ENCODE results near the gene PRKN.
A peak's percentile ranks its signal among the peaks of the same experiment; 100 is the strongest.

The PRKN gene

DNA sequence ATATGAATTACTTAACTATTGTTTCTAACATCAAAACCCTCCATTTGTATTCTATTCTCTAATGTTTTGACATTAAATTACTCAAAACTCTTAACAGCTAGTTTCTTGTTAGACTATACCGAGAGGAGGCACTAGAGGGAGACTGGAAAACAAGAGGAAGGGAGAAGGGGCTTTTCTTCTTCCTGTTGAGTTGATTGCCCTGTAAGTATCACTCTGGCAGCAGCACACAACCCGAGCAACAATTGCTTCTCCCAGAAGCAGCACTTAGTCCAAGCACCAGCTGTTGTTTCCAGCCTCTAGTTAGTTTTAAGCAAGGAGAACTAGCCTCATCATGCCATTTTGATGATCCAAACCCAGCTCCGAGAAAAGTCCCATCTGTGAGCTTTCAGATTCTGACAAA is 603.8 kb downstream of the PRKN start:
- no peak for DNase-seq (ENCODE audit: extremely low read depth, low read depth)
- TF ChIP-seq, protein P1, sequence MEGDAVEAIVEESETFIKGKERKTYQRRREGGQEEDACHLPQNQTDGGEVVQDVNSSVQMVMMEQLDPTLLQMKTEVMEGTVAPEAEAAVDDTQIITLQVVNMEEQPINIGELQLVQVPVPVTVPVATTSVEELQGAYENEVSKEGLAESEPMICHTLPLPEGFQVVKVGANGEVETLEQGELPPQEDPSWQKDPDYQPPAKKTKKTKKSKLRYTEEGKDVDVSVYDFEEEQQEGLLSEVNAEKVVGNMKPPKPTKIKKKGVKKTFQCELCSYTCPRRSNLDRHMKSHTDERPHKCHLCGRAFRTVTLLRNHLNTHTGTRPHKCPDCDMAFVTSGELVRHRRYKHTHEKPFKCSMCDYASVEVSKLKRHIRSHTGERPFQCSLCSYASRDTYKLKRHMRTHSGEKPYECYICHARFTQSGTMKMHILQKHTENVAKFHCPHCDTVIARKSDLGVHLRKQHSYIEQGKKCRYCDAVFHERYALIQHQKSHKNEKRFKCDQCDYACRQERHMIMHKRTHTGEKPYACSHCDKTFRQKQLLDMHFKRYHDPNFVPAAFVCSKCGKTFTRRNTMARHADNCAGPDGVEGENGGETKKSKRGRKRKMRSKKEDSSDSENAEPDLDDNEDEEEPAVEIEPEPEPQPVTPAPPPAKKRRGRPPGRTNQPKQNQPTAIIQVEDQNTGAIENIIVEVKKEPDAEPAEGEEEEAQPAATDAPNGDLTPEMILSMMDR (IDR thresholded peaks at IDR 0.05; ENCODE audit: low read depth, low read length): peak; percentile 28

DNA sequence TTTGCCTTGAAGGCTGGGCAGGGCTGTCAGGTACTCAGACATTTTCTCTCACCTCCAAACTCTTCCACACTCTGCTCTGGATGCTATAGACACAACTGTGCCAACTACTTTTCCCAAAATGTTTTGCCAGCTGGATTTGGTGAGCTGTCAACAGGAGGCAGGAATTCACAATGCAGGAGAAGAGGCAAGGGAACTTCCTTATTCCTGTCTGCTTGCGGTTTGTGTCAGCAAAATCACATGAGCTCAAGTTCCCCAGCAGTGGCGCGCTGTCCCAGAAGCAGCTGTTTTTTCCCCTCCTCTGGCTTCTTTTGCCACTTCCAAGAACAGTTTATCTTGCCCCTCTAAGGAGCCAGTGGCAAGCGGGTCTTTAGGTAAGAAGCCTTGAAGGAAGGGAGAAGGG is 608.2 kb downstream of the PRKN start:
- DNase-seq (ENCODE audit: extremely low read depth, low read depth): no peak
- TF ChIP-seq, protein P1 (IDR thresholded peaks at IDR 0.05; ENCODE audit: low read depth, low read length): peak; percentile 29

DNA sequence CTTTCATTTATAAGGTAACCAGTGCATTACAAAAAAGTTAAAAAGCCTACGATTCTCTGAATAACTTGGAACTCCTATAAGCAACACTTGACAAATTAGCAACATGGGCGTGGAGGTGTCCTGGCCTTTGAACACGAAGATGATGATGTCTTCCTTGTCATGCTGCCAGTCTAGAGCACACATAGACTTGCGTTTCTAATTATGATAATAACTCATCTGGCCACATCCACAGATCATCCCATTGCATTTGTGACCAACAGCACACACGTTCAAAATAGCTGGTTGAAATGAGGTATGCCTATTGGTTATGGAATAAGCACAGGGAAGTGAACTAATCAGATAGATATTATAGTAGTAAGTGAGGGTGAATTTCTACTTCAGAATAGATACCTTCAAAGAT is 608.9 kb downstream of the PRKN start:
- TF ChIP-seq, protein P1 (IDR thresholded peaks at IDR 0.05; ENCODE audit: low read depth, low read length): no peak
- DNase-seq (ENCODE audit: extremely low read depth, low read depth): no peak

DNA sequence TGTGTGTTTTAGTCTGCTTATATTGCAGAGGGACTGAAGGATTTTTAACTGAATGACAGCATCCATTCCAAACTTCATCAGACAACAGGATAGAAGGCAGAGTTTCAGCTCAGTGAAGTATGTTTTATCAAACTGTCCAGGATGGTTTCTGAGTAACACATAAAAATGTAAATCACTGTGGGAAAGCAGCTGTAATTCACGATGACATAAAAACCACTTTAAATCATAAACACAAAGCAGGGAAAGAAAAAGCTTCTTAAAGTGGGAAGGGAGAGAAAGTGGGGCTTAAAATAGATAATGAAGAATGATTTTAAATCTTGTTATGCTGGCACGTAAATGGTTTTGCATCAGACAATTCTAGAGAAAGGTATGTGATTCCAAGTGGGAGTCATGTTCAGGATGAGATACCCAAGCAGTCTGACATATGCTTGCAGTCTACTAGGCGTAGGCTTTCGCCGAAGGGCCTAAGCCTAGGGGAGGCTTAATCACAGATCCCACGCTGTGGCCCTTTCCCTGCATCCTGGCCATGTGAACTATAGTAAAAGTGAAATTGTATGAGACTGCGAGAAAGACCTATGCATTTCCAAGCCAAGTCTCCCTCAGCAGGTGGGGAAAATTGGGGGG is 610.6 kb downstream of the PRKN start:
- TF ChIP-seq, protein P1 (IDR thresholded peaks at IDR 0.05; ENCODE audit: low read depth, low read length): no peak
- DNase-seq (ENCODE audit: extremely low read depth, low read depth): no peak

DNA sequence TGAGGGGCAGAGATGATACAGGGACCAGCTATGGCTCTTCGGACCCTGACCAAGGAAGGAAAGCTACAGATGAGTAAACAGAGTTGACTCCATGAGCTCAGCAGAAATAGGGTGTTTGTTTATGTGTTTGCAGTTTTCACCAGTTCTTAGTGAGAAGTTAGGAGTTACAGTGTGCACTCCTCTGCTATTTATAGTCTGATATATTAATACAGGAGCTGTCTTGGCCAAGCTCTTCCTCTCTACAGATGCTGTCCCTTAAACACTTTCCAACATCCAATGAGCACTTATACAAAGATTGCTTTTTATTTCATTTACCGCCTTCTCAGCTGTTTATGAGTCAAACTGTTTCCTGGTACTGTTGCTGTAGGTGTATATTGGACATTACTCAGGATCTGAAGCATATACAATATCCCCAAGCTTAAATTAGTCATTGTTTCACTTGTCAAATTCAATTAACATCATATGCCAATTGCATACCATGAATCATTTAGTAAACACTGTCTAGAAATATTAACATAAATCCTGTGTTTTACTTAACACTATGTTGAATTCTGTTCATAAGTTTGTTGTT is 618.0 kb downstream of the PRKN start:
- DNase-seq (ENCODE audit: extremely low read depth, low read depth): peak; percentile 20

DNA sequence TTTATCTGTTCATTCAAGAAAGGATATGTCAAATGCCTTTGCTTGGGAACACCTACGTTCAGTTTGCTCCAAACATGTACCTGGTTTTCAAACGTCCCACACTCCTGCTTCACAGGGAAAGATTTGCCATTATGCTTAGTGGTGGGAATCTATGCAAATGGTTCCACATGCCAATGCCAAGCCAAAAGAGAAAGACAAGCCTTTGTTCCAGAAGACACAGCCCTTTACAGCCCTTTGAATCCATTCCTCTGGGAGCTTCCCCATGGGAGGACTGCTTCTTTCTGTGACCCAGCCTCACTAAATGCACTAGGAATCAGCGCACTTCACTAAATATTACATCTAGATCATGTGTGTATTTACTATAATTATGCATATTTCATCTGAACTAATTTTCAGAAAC is 619.5 kb downstream of the PRKN start:
- no peak for DNase-seq (ENCODE audit: extremely low read depth, low read depth)
- TF ChIP-seq, protein P1 (IDR thresholded peaks at IDR 0.05; ENCODE audit: low read depth, low read length): no peak

More for the DNA sequence above, 618.0 kb downstream of the PRKN start:
- TF ChIP-seq, protein P1 (IDR thresholded peaks at IDR 0.05; ENCODE audit: low read depth, low read length): no peak

DNA sequence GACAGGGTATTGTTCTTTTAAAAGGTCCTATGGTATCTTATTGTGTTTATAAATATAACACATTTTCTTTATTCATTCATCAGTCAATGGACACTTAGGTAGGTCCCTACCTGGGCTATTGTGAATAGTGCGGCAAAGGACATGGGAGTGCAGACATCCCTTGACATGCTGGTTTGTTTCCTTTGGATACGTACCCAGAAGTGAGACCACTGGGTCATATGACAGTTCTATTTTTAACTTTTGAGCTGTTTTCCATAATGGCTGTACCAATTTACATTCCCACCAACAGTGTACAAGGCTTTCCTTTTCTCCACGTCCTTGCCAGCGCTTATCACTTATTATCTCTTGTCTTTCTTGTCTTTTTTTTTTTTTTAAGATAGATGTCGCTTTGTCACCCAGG is 627.5 kb downstream of the PRKN start:
- TF ChIP-seq, protein P1 (IDR thresholded peaks at IDR 0.05; ENCODE audit: low read depth, low read length): no peak
- no peak for DNase-seq (ENCODE audit: extremely low read depth, low read depth)

All from AG09319 (cell line).